Measurements from ENCODE around the gene PPFIBP2. TPM values are rescaled to one million over a fixed set of nuclear protein-coding genes. Genes with fewer than 3 reads are reported as not detected.

PPFIBP2 gene
- total RNA-seq, 4 donors from 2014 or later: 64.3 to 91.9 (median 71.6) TPM

- Histone ChIP-seq H3K4me1 (peaks cover 64 to 71% of the 10 kb centered on the region in 2 donors), H3K27ac (peak overlapping the region; percentile 50 to 82 (median 75)), H3K36me3 (no peaks in the 10 kb centered on the region), H3K27me3 (no peaks in the 10 kb centered on the region), H3K9me3 (no peaks in the 10 kb centered on the region), H3K4me3 (replicated peaks in 1 of 3) (no peak overlapping the region)
- WGBS, 2 donors: 72 to 74% methylated on average over 1 of the region's 1 CpG
- no peak for TF ChIP-seq POLR2A (IDR thresholded peaks at IDR 0.05)
- no peak for TF ChIP-seq CTCF (IDR thresholded peaks at IDR 0.05)
- no peak for DNase-seq
- intact Hi-C loops (cut with DNase I): no loop called here
Observed at GRCh38 chr11:7595016-7595866, 81.4 kb downstream of the PPFIBP2 start.

DNA sequence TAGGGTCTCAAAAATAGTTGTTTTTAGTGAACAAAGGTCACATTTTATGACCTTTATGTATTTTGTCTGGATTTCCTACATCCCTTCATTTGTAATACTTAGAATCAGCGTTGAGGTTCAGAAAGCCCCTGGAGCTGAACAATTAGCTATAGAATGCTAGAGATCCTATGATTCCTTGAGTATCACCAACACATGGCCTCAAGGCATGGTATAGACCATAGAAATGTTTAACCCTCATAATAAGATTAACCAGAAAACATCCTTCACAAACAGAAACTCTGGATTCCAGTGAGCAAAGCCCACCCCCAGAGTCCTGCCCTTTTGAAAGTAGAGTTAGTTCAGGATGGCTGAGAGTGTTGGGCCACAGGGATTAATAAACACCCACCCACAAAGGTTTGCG, 82.2 kb downstream of the PPFIBP2 start:
- no peaks in the 10 kb centered on the region for H3K9me3 ChIP-seq
- WGBS, 2 donors: 80 to 85% methylated on average over 2 of the region's 2 CpGs
- peaks cover 67 to 78% of the 10 kb centered on the region in 2 donors for H3K4me1 ChIP-seq
- no peaks in the 10 kb centered on the region for H3K27me3 ChIP-seq
- no peak for TF ChIP-seq CTCF (IDR thresholded peaks at IDR 0.05)
- TF ChIP-seq POLR2A (IDR thresholded peaks at IDR 0.05): no peak
- H3K4me3 ChIP-seq (replicated peaks in 1 of 3): no peak overlapping the region
- DNase-seq: no peak
- no peaks in the 10 kb centered on the region for H3K36me3 ChIP-seq
- intact Hi-C loops (cut with DNase I): no loop called here
- H3K27ac ChIP-seq: peak overlapping the region; percentile 50 to 82 (median 75)

DNA sequence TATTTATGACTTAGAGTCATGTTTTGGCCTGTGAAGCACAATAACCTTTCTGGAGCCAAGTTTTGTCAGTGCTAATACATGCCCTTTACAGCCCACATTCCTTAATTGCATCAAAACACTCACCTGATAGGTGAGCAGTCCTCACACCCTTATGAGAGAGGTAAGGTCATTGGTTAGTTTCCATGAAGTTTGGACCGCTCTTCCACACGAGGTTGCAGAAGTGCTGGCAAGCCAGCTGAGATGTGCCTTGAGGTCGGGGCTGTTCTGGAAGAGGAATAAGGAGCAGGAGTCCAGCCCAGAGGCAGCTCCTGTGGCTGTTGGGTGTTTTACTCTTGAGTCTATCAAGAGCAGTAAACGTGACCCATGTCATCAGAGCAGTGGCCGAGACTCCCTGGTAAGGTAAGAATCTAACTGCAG, 83.2 kb downstream of the PPFIBP2 start:
- peak; percentile 55 to 65 for DNase-seq
- 41 to 50% methylated on average over 5 of the region's 5 CpGs for WGBS, 2 donors
- intact Hi-C loops (cut with DNase I): no loop called here

GRCh38 chr11:7597620-7598019, 83.8 kb downstream of the PPFIBP2 start:
- Histone ChIP-seq H3K36me3 (no peaks in the 10 kb centered on the region), H3K27me3 (no peaks in the 10 kb centered on the region), H3K9me3 (no peaks in the 10 kb centered on the region), H3K4me3 (replicated peaks in 1 of 3) (no peak overlapping the region), H3K27ac (peak overlapping the region; percentile 75 to 85 (median 82)), H3K4me1 (peaks cover 63 to 70% of the 10 kb centered on the region in 2 donors)
- intact Hi-C loops (cut with DNase I): no loop called here
- DNase-seq: peak; percentile 97 to 98
- TF ChIP-seq POLR2A (IDR thresholded peaks at IDR 0.05): peak in 1 of 2 donors; percentile 74
- no peak for TF ChIP-seq CTCF (IDR thresholded peaks at IDR 0.05)
- 28 to 37% methylated on average over 7 to 8 of the region's 8 CpGs for WGBS, 2 donors

More for the DNA sequence above, 83.2 kb downstream of the PPFIBP2 start:
- Histone ChIP-seq H3K9me3 (no peaks in the 10 kb centered on the region), H3K4me3 (replicated peaks in 1 of 3) (no peak overlapping the region), H3K27ac (peak overlapping the region; percentile 50 to 82 (median 75)), H3K4me1 (peaks cover 67 to 76% of the 10 kb centered on the region in 2 donors), H3K27me3 (no peaks in the 10 kb centered on the region), H3K36me3 (no peaks in the 10 kb centered on the region)
- no peak for TF ChIP-seq CTCF (IDR thresholded peaks at IDR 0.05)
- TF ChIP-seq POLR2A (IDR thresholded peaks at IDR 0.05): peak in 1 of 2 donors; percentile 6

DNA sequence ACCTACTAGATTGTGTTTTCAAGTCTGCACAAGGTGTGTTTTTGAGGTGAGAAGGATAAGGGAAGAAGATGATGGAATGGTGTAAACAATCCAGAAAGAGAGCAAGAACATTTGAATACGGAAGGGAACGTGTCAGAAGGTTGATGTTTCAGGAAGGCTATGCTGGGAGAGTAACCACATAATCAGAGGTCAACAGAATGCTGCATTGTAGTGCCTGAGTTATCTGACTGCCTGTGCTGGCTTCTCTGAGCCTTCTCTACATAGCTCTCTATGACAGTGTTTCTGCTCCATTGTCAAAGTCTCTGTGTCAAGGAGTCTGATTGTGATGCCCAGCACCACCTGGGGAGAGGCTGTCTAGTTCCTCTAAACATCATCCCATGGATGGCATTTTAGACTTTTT, 85.4 kb downstream of the PPFIBP2 start:
- Histone ChIP-seq H3K9me3 (no peaks in the 10 kb centered on the region), H3K27me3 (no peaks in the 10 kb centered on the region), H3K4me1 (peaks cover 55 to 61% of the 10 kb centered on the region in 2 donors), H3K27ac (peak overlapping the region; percentile 75 to 85 (median 82)), H3K4me3 (replicated peaks in 1 of 3) (no peak overlapping the region), H3K36me3 (no peaks in the 10 kb centered on the region)
- 89 to 93% methylated on average over 2 of the region's 2 CpGs for WGBS, 2 donors
- intact Hi-C loops (cut with DNase I): no loop called here
- no peak for DNase-seq
- TF ChIP-seq POLR2A (IDR thresholded peaks at IDR 0.05): no peak
- no peak for TF ChIP-seq CTCF (IDR thresholded peaks at IDR 0.05)

All from thyroid gland (tissue), 4 donors.